A549 treated with CORT108297 at 1 μM for 4 hours (cell line): ENCODE results near the gene TMEM9B. TPM values are rescaled to one million over a fixed set of nuclear protein-coding genes. Genes with fewer than 3 reads are reported as not detected.

Experiments used
- total RNA-seq: library from RNA; stranded (reverse); fragments of 200-300 nt; extraction: Qiagen RNA extraction; gene quantifications from 5 replicates; pipeline ENCODE4 v1.2.3, GENCODE V29; 2022

Gene TMEM9B
- 35.5 to 41.4 TPM (median 40.1 TPM) in 5 replicates for total RNA-seq

DNA sequence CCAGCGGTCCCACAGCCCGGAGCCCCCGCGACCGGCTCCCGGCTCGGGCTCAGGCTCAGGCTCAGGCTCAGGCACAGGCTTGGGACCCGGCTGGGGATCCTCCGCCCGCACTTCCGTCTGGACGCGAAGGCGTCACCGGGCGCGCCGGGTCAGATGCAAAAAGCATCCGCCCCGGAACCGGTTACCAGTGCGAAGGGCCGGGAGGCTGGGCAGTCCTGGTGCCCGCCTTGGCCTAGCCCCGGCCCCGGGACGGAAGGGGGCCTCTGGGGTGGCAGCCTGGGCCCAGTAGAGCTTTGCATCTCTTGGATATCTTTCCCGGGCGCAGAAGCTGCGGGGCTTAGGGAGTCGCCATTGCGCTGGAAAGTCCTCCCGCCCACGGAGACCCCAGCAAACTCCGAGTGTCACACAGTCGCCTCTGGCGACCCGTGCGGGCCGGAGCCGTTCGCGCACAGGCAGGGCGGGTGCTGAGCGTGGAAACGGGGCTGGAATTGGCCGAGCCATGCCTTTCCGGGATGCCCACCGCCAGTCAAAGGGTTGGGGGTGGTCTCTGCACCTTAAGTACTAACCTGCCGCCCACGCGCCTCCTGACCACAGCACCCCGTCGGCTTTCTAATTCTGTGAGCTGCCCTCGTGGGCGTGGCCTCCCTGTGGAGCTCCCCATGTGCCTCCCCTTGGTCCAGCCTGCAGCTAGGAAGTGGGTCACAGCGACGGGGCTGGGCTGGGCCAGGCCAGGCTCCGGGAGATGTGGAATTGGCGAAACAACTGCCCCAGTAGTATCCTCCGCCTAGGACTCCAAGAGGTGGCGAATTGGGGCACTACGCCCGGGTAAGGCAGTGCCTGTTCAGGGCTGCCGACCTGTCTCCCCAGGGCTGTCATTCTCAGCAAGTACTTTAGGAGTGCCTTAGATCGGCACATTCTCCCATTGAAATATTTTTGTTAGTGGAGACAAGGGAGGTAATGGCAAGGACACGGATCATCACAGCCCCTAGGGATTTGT, at the start of gene TMEM9B:
Gene TMEM9B, minus strand, starts transcription at position 119 of the 997 bp plus-strand sequence. CDS start 129 bp downstream, outside the sequence.

DNA sequence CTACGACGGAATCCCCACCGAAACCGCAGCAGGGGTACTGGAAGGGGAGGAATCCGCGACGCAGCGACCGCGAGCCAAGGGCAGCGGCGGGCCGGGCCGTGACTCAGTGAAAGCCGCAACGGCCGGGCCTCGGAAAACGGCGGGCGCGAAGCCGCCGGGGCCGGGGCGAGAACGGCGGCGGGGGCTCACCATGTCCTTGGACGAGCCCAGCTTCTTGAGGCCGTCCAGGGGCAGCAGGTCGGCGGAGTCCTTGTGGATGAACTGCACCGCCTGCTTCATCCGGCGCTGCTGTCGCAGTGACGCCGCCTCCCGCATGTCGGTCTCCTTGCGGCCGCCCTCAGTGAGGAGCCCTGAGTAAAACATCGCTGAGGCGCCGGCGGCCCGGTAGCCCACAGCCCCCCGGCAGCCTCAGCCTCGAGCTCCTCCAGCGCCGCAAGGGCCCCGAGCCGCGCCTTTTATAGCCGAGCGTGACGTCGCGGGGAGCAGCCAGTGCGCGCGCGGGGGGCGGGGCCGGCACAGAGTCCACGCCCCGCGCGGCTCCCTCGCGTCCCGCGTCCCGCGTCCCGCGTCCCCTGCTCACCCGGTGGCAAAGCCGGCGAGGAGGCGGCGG, 39.4 kb upstream of the TMEM9B start, which contains the start of gene NRIP3:
Gene NRIP3, minus strand, starts transcription at position 429 of the 610 bp plus-strand sequence. Its CDS starts 66 bp downstream, at position 363.

GRCh38 chr11:8942518-8943066, 21.6 kb downstream of the TMEM9B start, which contains the start of gene ASCL3:
Gene ASCL3 (minus strand): TSS chr11:8943016. CDS start chr11:8938161, 4,855 bp downstream.

GRCh38 chr11:8932564-8933180, 31.6 kb downstream of the TMEM9B start, which contains the start of gene C11orf16:
Gene C11orf16 (minus strand): TSS chr11:8932947. CDS start chr11:8932308, 639 bp downstream.

DNA sequence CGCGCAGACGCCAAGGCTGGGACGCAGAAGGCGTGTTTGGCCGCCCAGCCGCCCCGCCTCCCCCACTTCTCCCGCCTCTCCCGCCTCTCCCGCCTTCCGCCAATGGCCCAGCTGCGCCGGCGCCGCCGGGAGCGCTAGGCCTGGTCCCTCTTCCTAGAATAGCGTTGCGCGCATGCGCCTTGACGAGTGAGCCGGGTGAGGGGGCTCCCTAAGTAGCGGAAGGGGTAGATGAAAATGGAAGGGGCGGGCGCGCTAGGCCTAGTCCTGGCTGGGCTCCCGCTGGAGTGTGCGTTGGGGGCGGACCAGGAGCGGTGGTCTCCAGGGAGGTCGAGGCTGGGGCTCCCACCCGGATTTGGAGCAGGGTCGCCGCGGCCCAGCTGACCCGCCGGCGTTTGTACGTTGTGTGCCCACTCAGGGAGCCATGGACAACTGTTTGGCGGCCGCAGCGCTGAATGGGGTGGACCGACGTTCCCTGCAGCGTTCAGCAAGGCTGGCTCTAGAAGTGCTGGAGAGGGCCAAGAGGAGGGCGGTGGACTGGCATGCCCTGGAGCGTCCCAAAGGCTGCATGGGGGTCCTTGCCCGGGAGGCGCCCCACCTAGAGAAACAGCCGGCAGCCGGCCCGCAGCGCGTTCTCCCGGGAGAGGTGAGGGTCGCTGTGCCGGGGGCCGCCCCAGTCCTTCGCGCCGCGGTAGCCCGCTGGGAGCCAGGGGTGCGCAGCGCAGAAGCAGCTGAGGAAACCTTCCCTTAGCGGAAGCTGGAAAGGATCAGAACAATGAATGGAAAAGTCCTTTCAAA, 53.0 kb downstream of the TMEM9B start, which contains the start of gene AKIP1:
Gene AKIP1, plus strand, starts transcription at position 161 of the 795 bp plus-strand sequence. Its CDS starts 261 bp downstream, at position 422.

Other genes starting within 250 kb of the TMEM9B start
- gene AKIP1, start 53.3 kb downstream of the TMEM9B start, total RNA-seq = 38.9 to 46.9 TPM (median 43.8 TPM) in 5 replicates
- not detected in 5 replicates for gene C11orf16, start 31.5 kb downstream of the TMEM9B start, total RNA-seq
- not detected in 5 replicates for gene ASCL3, start 21.4 kb downstream of the TMEM9B start, total RNA-seq
- 0.81 to 1.2 TPM (median 0.97 TPM) in 5 replicates for gene NRIP3, start 39.6 kb upstream of the TMEM9B start, total RNA-seq
- 0.38 to 0.82 TPM (median 0.43 TPM) in 5 replicates for gene SCUBE2, start 127.2 kb upstream of the TMEM9B start, total RNA-seq